GM18520 (cell line): ENCODE data around the gene ADAM8.

Experiments
- ATAC-seq: cut with Tn5 transposase; IDR thresholded peaks from one replicate; pipeline ENCODE4 v1.9.1; 2021; ENCODE audit not compliant: unreplicated experiment

The ADAM8 gene

DNA sequence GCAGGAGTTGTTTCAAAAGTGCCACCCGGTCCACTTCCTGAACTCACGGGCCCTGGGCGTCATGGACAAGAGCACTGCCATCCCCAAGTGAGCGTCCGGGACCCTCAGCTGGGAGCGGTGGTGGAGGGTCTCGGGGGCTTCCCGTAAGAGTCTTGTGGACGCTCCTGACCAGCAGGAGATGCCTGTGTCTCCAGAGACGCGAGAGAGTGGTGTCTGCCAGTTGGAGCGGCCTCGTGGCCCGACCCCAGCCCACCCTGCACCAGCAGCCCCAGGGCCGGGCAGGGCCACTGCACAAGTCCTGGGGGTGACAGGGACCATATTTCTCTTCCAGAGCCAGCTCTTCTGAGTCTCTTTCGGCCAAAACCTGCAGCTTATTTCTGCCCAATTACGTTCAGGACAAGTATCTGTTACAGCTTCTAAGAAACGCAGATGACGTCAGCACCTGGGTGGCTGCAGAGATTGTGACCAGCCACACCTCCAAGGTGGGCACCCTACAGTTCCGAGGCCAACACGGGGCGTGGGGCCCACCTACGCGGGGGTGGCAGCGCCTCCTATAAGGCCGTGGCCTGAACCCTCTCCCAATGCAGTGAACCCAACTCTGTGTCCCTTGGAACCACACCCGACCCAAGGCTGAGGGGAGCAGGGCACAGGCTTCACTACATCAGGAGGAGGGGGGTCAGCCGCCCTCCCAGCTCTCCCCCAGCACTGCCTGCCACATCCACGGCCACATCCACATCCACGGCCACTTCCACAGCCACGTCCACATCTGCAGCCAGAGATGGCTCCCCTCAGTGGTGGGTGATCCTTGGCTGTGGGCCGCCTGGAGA lies 62.8 kb downstream of the ADAM8 start:
- no peak for ATAC-seq

DNA sequence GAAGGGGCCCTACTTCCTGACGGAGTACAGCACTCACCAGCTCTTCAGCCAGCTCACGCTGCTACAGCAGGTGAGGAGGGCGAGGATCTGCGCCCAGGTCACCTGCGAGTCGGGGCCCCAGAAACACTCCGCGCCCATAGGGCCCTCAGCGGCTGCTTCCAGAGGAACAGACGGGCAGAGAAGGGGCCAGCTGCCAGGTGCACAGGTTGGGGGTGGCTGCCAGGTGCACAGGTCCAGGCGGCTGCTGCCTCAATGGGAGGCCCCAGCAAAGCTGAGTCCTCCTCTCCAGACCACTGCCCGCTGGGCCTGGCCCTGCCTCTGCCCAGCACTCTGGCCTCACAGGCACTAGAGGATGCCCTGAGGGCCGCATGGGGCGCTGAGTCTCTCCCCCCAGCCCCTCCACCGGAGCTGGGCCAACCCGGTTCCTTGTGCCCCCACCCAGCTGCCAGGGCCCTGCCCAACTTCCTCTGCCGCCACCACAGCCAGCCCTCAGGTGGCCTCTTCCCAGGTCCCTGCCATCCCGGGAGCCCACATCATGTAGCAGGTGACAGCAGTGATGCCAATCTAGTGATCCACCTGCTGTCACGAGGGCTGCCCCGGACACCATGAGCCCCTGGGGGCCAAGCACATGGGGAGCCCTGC lies 63.7 kb downstream of the ADAM8 start:
- no peak for ATAC-seq
